22Rv1 (cell line): Measurements from ENCODE around the gene MKRN2OS.

Experiments
- H3K27ac ChIP-seq: fragments of 450-650 bp; 2 replicates; pipeline ENCODE4 v1.5.1; 2017
- CTCF ChIP-seq: fragments of 450-650 bp; IDR thresholded peaks from 2 replicates; pipeline ENCODE4 v1.5.1; 2017; ENCODE audit warnings: mild to moderate bottlenecking
- ZFX ChIP-seq: fragments of 450-650 bp; IDR thresholded peaks from 2 replicates; pipeline ENCODE4 v1.6.1; 2017; ENCODE audit warnings: antibody characterized with exemption, borderline replicate concordance

The MKRN2OS gene

DNA sequence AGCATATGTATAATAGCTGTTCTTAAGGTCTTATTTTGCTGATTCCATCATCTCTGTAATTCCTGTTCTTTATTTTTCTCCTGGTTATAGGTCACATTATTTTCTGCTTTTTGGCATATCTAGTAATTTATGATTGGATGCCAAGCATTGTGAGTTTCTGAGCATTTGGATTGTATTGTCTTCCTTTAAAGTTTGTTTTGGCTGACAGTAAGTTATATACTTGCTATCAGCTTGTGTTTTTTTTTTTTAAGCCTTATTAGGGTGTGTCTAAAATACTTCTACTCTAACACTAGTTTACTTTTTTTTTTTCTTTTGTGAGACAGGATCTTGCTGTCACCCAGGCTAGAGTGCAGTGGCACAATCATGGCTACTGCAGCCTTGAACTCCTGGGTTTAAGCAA is 21.7 kb upstream of the MKRN2OS start:
- no peak for TF ChIP-seq ZFX
- no peak for TF ChIP-seq CTCF
- H3K27ac ChIP-seq = no peak overlapping the region

- H3K27ac ChIP-seq = no peak overlapping the region
Observed at GRCh38 chr3:12562451-12562850, 17.2 kb upstream of the MKRN2OS start.

GRCh38 chr3:12561397-12561796 is 16.1 kb upstream of the MKRN2OS start:
- no peak for TF ChIP-seq CTCF
- TF ChIP-seq ZFX = no peak
- H3K27ac ChIP-seq = no peak overlapping the region

More at GRCh38 chr3:12562451-12562850, 17.2 kb upstream of the MKRN2OS start:
- TF ChIP-seq ZFX = no peak
- TF ChIP-seq CTCF = no peak

GRCh38 chr3:12560505-12561190 is 15.3 kb upstream of the MKRN2OS start:
- TF ChIP-seq CTCF = no peak
- TF ChIP-seq ZFX = no peak
- no peak overlapping the region for H3K27ac ChIP-seq

DNA sequence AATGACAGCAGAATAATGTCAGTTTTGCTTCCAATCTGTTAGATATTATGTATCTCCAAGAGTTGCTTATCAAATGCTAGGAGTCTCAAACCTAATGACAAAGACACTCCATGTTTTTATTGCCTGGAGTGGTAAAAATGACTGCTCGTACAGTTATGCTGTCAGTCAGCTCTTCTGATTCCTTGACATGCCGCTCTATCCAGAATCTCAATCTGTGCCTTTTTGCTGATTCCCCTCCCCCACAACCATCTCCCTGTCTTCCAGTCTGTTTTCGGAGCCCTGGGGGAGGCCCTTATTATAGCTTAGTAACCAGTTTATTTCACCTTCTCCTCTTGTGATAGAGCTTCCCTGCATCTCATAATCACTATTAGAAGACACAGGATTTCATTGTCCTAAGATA is 14.2 kb upstream of the MKRN2OS start:
- no peak overlapping the region for H3K27ac ChIP-seq
- no peak for TF ChIP-seq ZFX
- TF ChIP-seq CTCF = no peak

GRCh38 chr3:12558706-12559105 is 13.4 kb upstream of the MKRN2OS start:
- TF ChIP-seq CTCF (no peak), ZFX (no peak)
- H3K27ac ChIP-seq = no peak overlapping the region

DNA sequence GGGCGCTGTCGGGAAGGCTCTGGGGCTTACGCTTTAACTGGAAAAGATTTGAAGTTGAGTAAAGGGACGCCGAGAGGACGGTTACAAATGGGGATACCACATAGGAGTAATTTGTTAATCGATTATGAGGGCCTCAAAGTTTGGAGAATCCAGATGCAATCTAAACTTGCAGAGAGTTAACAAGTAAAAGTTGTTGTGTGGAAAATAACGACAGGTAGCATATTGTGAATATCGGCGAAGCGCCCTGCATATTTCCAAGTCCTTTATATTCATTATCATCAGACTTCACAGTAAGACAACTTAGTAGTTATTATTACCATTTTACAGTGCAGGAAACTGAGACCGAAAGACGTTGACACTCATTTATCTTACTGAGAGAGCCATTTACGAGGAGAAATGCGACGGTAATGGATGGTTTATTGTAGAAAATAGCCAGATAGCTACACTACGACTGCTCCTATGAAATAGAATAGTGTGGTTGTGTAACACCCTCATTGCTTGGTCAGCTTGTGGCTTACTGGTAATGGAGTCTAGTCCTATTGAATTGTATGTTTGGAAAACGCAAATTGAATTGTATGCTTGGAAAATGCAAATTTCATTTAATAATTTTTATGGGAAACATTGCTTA is 12.3 kb upstream of the MKRN2OS start:
- TF ChIP-seq CTCF = no peak
- TF ChIP-seq ZFX = no peak
- peak overlapping the region; percentile 93 for H3K27ac ChIP-seq
